Right ventricle myocardium superior (tissue), 1 donor: ENCODE results near the gene VPS37D. TPM values are rescaled to one million over a fixed set of nuclear protein-coding genes. Genes with fewer than 3 reads are reported as not detected.
"Not testable (repeated sequence)": the region's sequence is repeated elsewhere in the genome, so short reads cannot be mapped to it uniquely, and the experiment has no call there.

ENCODE experiments used
- ATAC-seq: fragments of 200-7000 bp; cut with Tn5 transposase; one replicate; pipeline ENCODE4 v1.9.1; 2020; ENCODE audit warnings: mild to moderate bottlenecking; ENCODE audit not compliant: poor library complexity
- DNase-seq: peaks from one replicate; pipeline ENCODE4 v3.0.0-alpha.2; 2020
- intact Hi-C: fragments of 100-400 bp; cut with DNase I; formaldehyde crosslinking; loops from one replicate; pipeline ENCODE4 v1.11.2; 2022
- microRNA-seq: library from miRNA; unstranded; fragments of <30 nt; microRNA quantifications from one replicate; pipeline ENCODE4 v1.2.0, GENCODE V29; 2020
- total RNA-seq: library from RNA; stranded (reverse); fragmentation: NEBNext Ultra II Directional; extraction: Animal tissue kit (Norgen Biotek cat#: 25700); gene quantifications from one replicate; pipeline ENCODE4 v1.2.1, GENCODE V29; 2021
- donor health status: DM: no; HTN: yes; CAD: no; lungs with severe emphysema.

VPS37D gene
- total RNA-seq, 1 donor from 2014 or later: 2.7 TPM

- ATAC-seq: no peak
- intact Hi-C loops: no loop called here
- DNase-seq: no peak
Measured at GRCh38 chr7:73718438-73718881, 50.8 kb downstream of the VPS37D start.

DNA sequence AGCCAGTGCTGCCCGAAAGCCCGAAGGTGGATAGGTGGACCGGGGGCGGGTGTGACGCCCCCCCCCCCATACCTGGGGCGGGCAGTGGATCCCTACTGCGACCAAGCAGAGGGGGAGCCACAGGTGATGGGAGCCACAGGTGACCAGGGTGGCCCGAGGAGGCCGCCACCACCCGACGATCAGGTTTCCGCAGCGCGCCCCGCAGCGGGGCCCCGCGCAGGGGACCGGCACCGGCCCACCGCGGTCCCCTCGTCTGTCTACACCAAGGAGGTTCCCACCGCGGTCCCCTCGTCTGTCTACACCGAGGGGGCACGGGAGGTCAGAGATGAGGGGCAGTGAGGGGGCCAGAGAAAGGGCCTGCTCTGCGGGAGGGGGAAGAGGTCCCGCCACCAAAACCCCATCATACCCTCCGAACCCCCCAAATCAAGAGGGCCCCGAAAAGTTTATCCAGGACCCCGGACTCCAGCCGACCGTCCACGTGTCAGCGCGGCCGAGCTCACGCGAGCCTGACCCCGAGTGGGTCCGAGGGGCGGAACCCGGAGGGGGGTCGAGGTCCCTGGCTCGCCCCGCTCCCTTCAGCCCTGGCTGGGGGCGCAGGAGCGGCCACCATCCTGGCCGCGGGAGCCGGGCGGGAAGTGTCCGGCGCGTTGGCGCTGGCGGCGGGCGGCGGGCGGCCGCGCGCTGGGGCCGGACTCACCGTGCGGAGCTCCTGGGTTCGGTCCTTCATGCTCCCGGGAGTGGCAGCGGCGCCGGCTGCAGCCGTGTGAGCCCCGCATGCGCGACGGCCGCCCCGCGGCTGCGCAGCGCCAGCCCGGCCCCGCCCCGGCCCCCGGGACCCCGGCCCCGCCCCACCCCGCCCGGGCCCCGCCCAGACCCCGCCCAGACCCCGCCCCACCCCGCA lies 51.5 kb downstream of the VPS37D start, which contains the start of gene STX1A:
STX1A (minus strand) TSS at position 765 of the 901 bp plus-strand sequence; CDS start at position 727, 38 bp downstream.
- DNase-seq (peak; percentile 81), ATAC-seq (peak; percentile 81)
- intact Hi-C loops: no loop called here

DNA sequence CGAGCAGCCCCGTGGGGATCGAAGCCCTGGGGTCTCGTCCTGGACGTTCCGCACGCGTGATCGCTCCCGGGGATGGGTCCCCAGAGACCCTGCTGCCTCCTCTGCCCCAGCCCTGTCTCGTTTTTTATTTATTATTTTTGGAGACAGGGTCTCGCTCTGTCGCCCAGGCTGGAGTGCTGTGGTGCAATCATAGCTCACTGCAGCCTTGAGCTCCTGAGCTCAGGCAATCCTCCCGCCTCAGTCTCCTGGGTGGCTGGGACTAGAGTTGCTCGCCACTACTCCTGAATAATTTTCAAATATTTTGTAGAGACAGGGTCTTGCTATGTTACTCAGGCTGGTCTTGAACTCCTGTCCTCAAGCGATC lies 52.2 kb downstream of the VPS37D start:
- peak; percentile 7 for ATAC-seq
- intact Hi-C loops: no loop called here
- no peak for DNase-seq

- intact Hi-C loops, DNase-seq, ATAC-seq: not testable (repeated sequence)
Measured at GRCh38 chr7:73720443-73720842, 52.8 kb downstream of the VPS37D start.

DNA sequence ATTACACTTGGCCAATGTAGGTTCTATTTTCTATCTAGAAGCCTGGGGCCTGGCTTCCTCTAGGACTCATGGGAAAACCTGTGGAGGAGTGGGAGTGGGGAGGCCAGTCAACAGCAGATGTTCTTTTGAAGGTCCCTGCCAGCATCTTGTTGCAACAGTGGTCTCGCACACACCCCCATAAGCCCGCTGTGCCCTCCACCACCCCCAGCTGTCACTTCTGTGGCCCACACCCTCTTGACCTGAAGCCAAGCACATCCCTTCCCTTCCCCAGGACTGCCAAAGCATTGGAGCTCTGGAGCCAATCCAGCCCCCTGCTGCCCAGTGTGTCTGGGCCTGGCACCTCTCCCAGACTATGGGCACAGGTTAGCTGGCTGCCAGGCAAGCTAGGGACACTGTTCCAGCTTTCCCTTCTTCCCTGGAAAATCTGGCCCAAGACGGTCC lies 53.8 kb downstream of the VPS37D start:
- DNase-seq: peak; percentile 80
- intact Hi-C loops: no loop called here
- ATAC-seq: peak; percentile 81

Small RNAs within 50 kb of the gene (microRNA-seq; reads per million reads assigned to microRNA genes)
- gene MIR4284: not detected

Other genes starting within 250 kb of the VPS37D start
- gene FZD9, start 234.1 kb upstream of the VPS37D start, total RNA-seq: 0.24 TPM
- 36.8 TPM for gene BAZ1B, start 145.5 kb upstream of the VPS37D start, total RNA-seq
- 76.2 TPM for gene BCL7B, start 110.1 kb upstream of the VPS37D start, total RNA-seq
- 10.6 TPM for gene TBL2, start 89.3 kb upstream of the VPS37D start, total RNA-seq
- 6.9 TPM for gene MLXIPL, start 43.3 kb upstream of the VPS37D start, total RNA-seq
- 11.8 TPM for gene DNAJC30, start 15.6 kb downstream of the VPS37D start, total RNA-seq
- 74.8 TPM for gene BUD23, start 15.8 kb downstream of the VPS37D start, total RNA-seq
- gene STX1A, start 51.8 kb downstream of the VPS37D start, total RNA-seq: 1.7 TPM
- gene ABHD11, start 71.0 kb downstream of the VPS37D start, total RNA-seq: 18.6 TPM
- not detected for gene CLDN3, start 102.4 kb downstream of the VPS37D start, total RNA-seq
- gene CLDN4, start 163.2 kb downstream of the VPS37D start, total RNA-seq: 0.11 TPM
- 0.43 TPM for gene METTL27, start 174.7 kb downstream of the VPS37D start, total RNA-seq
- gene TMEM270, start 193.3 kb downstream of the VPS37D start, total RNA-seq: not detected